ENCODE results near the gene R3HDML. TPM values are rescaled to one million over a fixed set of nuclear protein-coding genes. Genes with fewer than 3 reads are reported as not detected.

R3HDML gene
- total and polyA plus RNA-seq, 2 of the 13 experiments (the other 11 are each of a cell fraction or from before 2014, with no cell fraction given): not detected

DNA sequence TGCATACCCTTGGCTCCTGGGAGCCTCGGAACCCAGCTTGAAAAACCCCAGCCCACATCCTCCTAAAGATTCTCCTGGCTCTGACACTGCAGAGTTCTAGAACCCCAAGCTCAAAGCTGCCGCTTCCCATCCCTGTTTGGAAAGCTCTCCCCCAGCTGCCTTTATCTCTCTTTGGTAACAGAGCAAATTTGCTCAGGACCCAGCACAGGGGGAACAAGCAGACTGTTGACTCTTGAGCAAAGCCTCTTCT is 57.5 kb downstream of the R3HDML start (continued):
- TF ChIP-seq PRDM4 (CRISPR knock-in tag; IDR thresholded peaks at IDR 0.05; ENCODE audit: borderline replicate concordance) (peak; percentile 80; the same call in 1 of the 2 replicates), ZBTB33 (CRISPR knock-in tag; IDR thresholded peaks at IDR 0.05) (peak; percentile 88), MZF1 (CRISPR knock-in tag; IDR thresholded peaks at IDR 0.05; ENCODE audit: borderline replicate concordance) (no peak), HMGA1 (CRISPR knock-in tag; conservative IDR thresholded peaks at IDR 0.05) (no peak), MXD4 (CRISPR knock-in tag; IDR thresholded peaks at IDR 0.05) (no peak; the same call in 1 of the 2 replicates), CCDC6 (CRISPR knock-in tag; IDR thresholded peaks at IDR 0.05) (peak; percentile 86; the same call in 1 of the 2 replicates), U2AF2 (IDR thresholded peaks at IDR 0.05; ENCODE audit: low read depth, low read length) (no peak), SIN3B (IDR thresholded peaks at IDR 0.05; ENCODE audit: low read length) (peak; percentile 21; the same call in 1 of the 2 replicates), ZNF580 (CRISPR knock-in tag; IDR thresholded peaks at IDR 0.05; ENCODE audit: borderline replicate concordance, low read depth) (no peak), ZNF883 (CRISPR knock-in tag; IDR thresholded peaks at IDR 0.05; ENCODE audit: not compliant biosample characterization) (no peak), ZNF564 (CRISPR knock-in tag; IDR thresholded peaks at IDR 0.05) (no peak), FOSL2 (CRISPR knock-in tag; IDR thresholded peaks at IDR 0.05) (no peak), RCOR2 (CRISPR knock-in tag; IDR thresholded peaks at IDR 0.05) (peak; percentile 99), ZSCAN12 (CRISPR knock-in tag; IDR thresholded peaks at IDR 0.05) (peak; percentile 67; the same call in 1 of the 2 replicates), KDM3A (CRISPR knock-in tag; IDR thresholded peaks at IDR 0.05; ENCODE audit: low read depth) (no peak; the same call in 1 of the 2 replicates), NKX3-1 (CRISPR knock-in tag; IDR thresholded peaks at IDR 0.05) (peak; percentile 99)
- TF ChIP-seq, protein P1, sequence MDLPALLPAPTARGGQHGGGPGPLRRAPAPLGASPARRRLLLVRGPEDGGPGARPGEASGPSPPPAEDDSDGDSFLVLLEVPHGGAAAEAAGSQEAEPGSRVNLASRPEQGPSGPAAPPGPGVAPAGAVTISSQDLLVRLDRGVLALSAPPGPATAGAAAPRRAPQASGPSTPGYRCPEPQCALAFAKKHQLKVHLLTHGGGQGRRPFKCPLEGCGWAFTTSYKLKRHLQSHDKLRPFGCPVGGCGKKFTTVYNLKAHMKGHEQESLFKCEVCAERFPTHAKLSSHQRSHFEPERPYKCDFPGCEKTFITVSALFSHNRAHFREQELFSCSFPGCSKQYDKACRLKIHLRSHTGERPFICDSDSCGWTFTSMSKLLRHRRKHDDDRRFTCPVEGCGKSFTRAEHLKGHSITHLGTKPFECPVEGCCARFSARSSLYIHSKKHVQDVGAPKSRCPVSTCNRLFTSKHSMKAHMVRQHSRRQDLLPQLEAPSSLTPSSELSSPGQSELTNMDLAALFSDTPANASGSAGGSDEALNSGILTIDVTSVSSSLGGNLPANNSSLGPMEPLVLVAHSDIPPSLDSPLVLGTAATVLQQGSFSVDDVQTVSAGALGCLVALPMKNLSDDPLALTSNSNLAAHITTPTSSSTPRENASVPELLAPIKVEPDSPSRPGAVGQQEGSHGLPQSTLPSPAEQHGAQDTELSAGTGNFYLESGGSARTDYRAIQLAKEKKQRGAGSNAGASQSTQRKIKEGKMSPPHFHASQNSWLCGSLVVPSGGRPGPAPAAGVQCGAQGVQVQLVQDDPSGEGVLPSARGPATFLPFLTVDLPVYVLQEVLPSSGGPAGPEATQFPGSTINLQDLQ (CRISPR knock-in tag; IDR thresholded peaks at IDR 0.05): peak; percentile 82
- TF ChIP-seq, protein P2, sequence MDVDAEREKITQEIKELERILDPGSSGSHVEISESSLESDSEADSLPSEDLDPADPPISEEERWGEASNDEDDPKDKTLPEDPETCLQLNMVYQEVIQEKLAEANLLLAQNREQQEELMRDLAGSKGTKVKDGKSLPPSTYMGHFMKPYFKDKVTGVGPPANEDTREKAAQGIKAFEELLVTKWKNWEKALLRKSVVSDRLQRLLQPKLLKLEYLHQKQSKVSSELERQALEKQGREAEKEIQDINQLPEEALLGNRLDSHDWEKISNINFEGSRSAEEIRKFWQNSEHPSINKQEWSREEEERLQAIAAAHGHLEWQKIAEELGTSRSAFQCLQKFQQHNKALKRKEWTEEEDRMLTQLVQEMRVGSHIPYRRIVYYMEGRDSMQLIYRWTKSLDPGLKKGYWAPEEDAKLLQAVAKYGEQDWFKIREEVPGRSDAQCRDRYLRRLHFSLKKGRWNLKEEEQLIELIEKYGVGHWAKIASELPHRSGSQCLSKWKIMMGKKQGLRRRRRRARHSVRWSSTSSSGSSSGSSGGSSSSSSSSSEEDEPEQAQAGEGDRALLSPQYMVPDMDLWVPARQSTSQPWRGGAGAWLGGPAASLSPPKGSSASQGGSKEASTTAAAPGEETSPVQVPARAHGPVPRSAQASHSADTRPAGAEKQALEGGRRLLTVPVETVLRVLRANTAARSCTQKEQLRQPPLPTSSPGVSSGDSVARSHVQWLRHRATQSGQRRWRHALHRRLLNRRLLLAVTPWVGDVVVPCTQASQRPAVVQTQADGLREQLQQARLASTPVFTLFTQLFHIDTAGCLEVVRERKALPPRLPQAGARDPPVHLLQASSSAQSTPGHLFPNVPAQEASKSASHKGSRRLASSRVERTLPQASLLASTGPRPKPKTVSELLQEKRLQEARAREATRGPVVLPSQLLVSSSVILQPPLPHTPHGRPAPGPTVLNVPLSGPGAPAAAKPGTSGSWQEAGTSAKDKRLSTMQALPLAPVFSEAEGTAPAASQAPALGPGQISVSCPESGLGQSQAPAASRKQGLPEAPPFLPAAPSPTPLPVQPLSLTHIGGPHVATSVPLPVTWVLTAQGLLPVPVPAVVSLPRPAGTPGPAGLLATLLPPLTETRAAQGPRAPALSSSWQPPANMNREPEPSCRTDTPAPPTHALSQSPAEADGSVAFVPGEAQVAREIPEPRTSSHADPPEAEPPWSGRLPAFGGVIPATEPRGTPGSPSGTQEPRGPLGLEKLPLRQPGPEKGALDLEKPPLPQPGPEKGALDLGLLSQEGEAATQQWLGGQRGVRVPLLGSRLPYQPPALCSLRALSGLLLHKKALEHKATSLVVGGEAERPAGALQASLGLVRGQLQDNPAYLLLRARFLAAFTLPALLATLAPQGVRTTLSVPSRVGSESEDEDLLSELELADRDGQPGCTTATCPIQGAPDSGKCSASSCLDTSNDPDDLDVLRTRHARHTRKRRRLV (CRISPR knock-in tag; IDR thresholded peaks at IDR 0.05): peak; percentile 97

Data from HepG2 (cell line).